Ascending aorta (tissue), 2 donors: Measurements from ENCODE around the gene HOXB5. TPM values are rescaled to one million over a fixed set of nuclear protein-coding genes. Genes with fewer than 3 reads are reported as not detected.

ENCODE experiments used
- DNase-seq, 2 donors: peaks; one replicate each; pipeline ENCODE4 v3.0.0-alpha.2; 2019; ENCODE audit warnings: low spot score in 2 of 2
- H3K27ac ChIP-seq, 2 donors: fragments of 200-600 bp; sonication (generic); one replicate each; pipeline ENCODE4 v1.5.1; 2016 to 2017; ENCODE audit warnings: mild to moderate bottlenecking in 1 of 2
- H3K27me3 ChIP-seq: fragments of 200-600 bp; sonication (generic); one replicate; pipeline ENCODE4 v1.5.1; 2017
- H3K36me3 ChIP-seq, 2 donors: fragments of 200-600 bp; sonication (generic); one replicate each; pipeline ENCODE4 v1.5.1; 2016
- H3K4me1 ChIP-seq, 2 donors: fragments of 200-600 bp; sonication (generic); one replicate each; pipeline ENCODE4 v1.5.1; 2016 to 2017; ENCODE audit warnings: mild to moderate bottlenecking in 1 of 2
- H3K4me3 ChIP-seq, 2 donors: fragments of 200-600 bp; sonication (generic); one replicate each; pipeline ENCODE4 v1.5.1; 2016 to 2017; ENCODE audit warnings: mild to moderate bottlenecking in 1 of 2
- H3K9me3 ChIP-seq, 2 donors: fragments of 200-600 bp; sonication (generic); one replicate each; pipeline ENCODE4 v1.5.1; 2016
- CTCF ChIP-seq, 3 experiments: fragments of 200-600 bp in 2 of 3; fragments of 450-650 bp in 1 of 3; sonication (generic) in 2 of 3; IDR thresholded peaks; one replicate each; pipeline ENCODE4 v1.5.1; 2016 to 2019; ENCODE audit warnings: antibody characterized with exemption in 3 of 3, mild to moderate bottlenecking in 1 of 3, moderate library complexity in 1 of 3
- intact Hi-C: fragments of 100-400 bp; cut with DNase I; formaldehyde crosslinking; loops from one replicate; pipeline ENCODE4 v1.15.1; 2023
- total RNA-seq: library from RNA; depleted of rRNA; stranded (reverse); fragments of >200 nt; gene quantifications from one replicate; pipeline ENCODE4 v1.1.0, GENCODE V29; 2016

HOXB5 gene
- total RNA-seq, 1 donor from 2014 or later: 0.53 TPM

- intact Hi-C loops: no loop called here
- Histone ChIP-seq H3K4me1 (peaks cover 4 to 21% of the 10 kb centered on the region in 2 donors), H3K27ac (no peak overlapping the region), H3K27me3 (no peaks in the 10 kb centered on the region), H3K9me3 (no peaks in the 10 kb centered on the region), H3K36me3 (peaks cover 0 to 8% of the 10 kb centered on the region in 2 donors), H3K4me3 (peak overlapping the region in 1 of 2 donors; percentile 81)
- no peak for DNase-seq
- TF ChIP-seq CTCF (IDR thresholded peaks at IDR 0.05): no peak
Observed at GRCh38 chr17:48598736-48599135, 5.2 kb upstream of the HOXB5 start.

DNA sequence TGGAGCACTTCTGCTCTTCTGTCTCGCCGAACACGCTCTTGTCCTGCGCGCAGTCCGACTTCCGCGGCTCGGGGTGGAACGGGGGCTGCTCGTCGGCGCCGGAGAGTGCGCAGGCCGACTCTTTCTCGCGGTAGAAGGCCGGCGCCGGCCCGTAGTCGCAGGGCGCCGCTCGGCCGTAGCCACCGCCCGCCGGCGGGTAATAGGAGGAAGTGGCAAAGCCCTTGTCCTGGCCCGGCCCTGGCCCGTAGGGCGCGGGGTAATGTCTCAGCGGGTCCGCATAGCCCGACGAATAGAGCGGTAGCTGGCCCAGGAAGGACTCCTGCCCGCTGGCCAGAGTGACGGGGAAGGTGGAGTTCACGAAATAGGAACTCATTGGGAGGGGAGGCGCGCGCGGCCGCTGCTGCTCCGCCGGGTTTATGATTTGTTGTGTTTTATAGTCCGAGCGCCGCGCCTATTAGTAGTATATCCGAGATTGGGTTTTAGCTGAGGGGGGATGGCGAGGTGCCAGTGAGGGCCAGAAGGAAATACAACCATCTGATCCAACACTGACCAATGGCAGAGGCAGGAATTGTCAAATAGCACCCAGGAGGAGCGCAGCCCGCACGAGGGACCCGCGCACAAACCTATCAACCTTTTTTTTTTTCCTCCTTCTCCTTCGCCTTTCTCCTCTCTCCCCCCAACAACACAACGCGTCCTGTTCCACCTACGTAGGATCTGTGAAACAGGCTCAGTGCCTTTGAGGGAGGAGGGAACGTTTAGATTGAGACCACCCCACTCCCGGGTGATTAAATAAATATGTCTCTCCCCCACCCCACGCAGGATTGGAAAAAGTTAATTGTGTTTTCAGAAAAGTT is 4.4 kb upstream of the HOXB5 start:
- peak overlapping the region; percentile 45 to 72 for H3K27ac ChIP-seq
- peak in 1 of 2 donors; percentile 82 for DNase-seq
- H3K4me1 ChIP-seq: peaks cover 9 to 23% of the 10 kb centered on the region in 2 donors
- H3K4me3 ChIP-seq: peak overlapping the region; percentile 59 to 81
- intact Hi-C loops: no loop called here
- H3K36me3 ChIP-seq: peaks cover 0 to 8% of the 10 kb centered on the region in 2 donors
- no peaks in the 10 kb centered on the region for H3K9me3 ChIP-seq
- H3K27me3 ChIP-seq: no peaks in the 10 kb centered on the region
- TF ChIP-seq CTCF (IDR thresholded peaks at IDR 0.05): no peak

DNA sequence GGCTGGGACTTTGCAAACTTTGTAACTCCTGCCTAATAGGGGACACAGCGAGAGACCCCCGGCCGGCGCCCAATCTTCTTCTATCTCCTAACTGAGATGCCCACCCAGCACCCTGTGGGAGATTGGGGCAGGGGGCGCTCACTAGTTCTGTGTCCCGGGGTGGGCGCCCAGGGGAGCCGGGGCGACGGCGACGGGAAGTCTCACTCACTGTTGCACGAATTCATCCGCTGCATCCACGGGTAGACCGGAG is 3.9 kb upstream of the HOXB5 start:
- no peaks in the 10 kb centered on the region for H3K9me3 ChIP-seq
- intact Hi-C loops: no loop called here
- DNase-seq: no peak
- H3K4me1 ChIP-seq: peaks cover 9 to 21% of the 10 kb centered on the region in 2 donors
- H3K4me3 ChIP-seq: peak overlapping the region; percentile 59 to 81
- TF ChIP-seq CTCF (IDR thresholded peaks at IDR 0.05): no peak
- peaks cover 0 to 8% of the 10 kb centered on the region in 2 donors for H3K36me3 ChIP-seq
- H3K27ac ChIP-seq: peak overlapping the region; percentile 45 to 72
- H3K27me3 ChIP-seq: no peaks in the 10 kb centered on the region

GRCh38 chr17:48596735-48597527 is 3.4 kb upstream of the HOXB5 start:
- Histone ChIP-seq H3K27me3 (no peaks in the 10 kb centered on the region), H3K36me3 (peaks cover 0 to 8% of the 10 kb centered on the region in 2 donors), H3K9me3 (no peaks in the 10 kb centered on the region), H3K4me1 (peaks cover 9 to 19% of the 10 kb centered on the region in 2 donors), H3K4me3 (peak overlapping the region; percentile 59 to 81), H3K27ac (peak overlapping the region; percentile 45 to 72)
- intact Hi-C loops: no loop called here
- no peak for TF ChIP-seq CTCF (IDR thresholded peaks at IDR 0.05)
- no peak for DNase-seq

DNA sequence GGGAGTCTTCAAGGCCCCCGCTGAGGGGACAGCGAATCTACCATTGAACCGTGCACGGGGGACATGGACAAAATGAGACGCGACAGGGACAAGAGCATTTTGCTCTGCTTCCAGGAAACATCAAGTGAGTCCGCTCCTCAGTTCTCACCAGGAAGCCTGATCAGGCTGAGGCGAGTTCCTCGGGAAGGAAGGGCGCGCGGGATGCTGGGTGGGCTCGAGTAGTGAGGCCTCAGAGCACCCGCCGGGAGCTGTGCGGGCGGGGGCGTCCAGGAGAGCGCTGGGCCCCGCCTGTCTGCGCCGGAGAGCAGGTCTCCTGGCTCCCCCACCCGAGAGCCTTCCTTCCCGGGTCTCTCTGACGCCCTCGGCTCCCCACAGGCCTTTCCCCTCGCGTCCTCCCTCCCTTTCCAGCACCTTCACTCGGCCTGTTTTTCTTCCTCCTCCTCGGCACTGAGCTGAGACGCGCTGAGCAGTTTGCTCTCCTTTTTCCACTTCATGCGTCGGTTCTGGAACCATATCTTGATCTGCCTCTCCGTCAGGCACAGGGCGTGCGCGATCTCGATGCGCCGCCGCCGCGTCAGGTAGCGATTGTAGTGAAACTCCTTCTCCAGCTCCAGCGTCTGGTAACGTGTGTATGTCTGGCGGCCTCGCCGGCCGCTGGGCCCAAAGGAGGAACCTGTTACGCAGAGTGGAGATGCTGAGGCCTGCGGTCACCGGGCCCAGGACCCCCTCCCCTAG is 2.6 kb upstream of the HOXB5 start:
- Histone ChIP-seq H3K27me3 (no peaks in the 10 kb centered on the region), H3K4me3 (peak overlapping the region; percentile 30 to 81), H3K4me1 (peaks cover 9 to 19% of the 10 kb centered on the region in 2 donors), H3K9me3 (no peaks in the 10 kb centered on the region), H3K27ac (peak overlapping the region in 1 of 2 donors; percentile 72), H3K36me3 (peaks cover 0 to 8% of the 10 kb centered on the region in 2 donors)
- no peak for TF ChIP-seq CTCF (IDR thresholded peaks at IDR 0.05)
- DNase-seq: no peak
- intact Hi-C loops: loop anchor here (2.0 kb wide), 2 partner anchors 103 to 259 kb away; no protein-coding TSS in a partner anchor
